ENCODE results near the gene ITGB7.

The ITGB7 gene, protein sequence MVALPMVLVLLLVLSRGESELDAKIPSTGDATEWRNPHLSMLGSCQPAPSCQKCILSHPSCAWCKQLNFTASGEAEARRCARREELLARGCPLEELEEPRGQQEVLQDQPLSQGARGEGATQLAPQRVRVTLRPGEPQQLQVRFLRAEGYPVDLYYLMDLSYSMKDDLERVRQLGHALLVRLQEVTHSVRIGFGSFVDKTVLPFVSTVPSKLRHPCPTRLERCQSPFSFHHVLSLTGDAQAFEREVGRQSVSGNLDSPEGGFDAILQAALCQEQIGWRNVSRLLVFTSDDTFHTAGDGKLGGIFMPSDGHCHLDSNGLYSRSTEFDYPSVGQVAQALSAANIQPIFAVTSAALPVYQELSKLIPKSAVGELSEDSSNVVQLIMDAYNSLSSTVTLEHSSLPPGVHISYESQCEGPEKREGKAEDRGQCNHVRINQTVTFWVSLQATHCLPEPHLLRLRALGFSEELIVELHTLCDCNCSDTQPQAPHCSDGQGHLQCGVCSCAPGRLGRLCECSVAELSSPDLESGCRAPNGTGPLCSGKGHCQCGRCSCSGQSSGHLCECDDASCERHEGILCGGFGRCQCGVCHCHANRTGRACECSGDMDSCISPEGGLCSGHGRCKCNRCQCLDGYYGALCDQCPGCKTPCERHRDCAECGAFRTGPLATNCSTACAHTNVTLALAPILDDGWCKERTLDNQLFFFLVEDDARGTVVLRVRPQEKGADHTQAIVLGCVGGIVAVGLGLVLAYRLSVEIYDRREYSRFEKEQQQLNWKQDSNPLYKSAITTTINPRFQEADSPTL

DNA sequence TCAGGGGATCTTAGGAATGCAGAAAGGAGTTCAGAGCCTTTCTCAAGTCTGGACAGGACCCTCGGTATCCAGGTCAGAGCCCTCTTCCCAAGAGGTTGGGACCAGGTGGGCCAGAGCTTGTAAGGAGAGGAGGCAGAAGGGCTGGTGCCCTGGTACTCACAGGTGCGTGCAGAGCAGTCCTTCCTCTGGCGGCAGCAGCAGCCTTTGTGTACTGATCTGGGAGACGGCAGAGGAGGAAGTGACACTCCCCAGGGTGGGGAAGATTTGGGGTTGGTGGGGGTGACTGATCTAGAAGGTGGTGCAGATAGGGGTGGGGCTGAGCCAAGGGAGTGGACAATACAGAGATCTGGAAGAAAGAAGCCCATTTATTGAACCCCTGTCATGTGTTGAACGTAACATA is at the start of gene ITGB7:
Gene ITGB7 (minus strand): TSS at position 210 of the 400 bp plus-strand sequence. CDS start 6,808 bp downstream, outside the sequence.
- no peak for DNase-seq

DNA sequence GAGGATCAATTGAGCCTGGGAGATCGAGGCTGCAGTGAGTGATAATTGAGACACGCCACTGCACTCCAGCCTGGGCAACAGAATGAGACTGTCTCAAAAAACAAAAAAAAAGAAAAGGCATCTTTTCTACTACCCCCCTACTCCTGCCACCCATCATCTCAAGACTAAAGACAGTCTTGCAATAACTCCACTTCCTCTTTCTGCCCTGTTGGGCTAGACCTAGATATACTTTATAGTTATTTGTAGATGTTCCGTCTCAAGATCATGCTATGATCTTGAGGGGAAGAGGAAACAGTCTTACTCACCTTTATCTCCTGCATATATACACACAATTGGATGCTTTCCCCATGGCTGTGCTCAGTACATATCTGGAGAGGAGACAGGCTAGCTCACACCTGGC is 48.9 kb upstream of the ITGB7 start:
- DNase-seq = no peak

DNA sequence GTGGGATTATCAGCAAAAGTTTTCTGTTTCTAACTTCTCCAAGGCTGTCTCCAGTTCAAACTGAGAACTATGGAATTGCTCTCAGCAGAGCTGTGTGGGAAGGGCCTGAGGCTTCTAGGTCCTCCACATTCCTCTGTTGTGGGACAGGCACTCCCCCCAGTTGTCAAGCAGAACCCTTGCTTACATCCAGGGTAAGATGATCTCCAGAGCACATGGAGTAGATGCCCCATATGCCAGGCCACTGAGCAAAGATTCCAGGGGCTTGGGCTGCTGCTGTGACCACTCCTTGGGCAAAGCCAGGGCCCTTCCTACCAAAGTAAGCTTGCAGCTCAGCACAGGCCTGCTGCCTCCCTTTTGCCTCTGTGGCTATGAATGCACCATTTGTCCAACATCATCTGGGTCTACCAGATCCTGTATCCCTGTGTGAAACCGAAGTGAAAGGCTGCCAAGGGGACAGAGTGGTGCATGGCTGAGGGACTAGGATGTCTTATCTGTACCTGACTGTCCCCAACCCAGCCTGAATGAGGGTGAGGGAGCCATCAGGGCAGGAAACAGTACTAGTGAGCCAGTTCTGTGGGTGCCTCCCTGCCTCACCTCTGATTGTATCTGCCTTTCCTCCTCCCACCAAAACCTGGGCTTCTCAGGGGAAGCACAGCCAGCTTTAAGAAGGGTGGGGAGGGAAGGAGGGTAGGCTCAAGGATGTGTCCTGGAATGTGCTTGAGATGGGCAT is 47.9 kb upstream of the ITGB7 start:
- no peak for DNase-seq

DNA sequence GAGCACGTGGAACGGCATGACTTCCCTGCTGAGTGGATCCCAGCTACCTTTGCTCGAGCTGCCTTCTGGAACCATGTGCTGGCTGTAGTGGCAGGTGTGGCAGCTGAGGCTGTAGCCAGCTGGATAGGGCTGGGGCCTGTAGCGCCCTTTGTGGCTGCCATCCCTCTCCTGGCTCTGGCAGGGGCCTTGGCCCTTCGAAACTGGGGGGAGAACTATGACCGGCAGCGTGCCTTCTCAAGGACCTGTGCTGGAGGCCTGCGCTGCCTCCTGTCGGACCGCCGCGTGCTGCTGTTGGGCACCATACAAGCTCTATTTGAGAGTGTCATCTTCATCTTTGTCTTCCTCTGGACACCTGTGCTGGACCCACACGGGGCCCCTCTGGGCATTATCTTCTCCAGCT is 46.2 kb upstream of the ITGB7 start:
- DNase-seq = no peak

DNA sequence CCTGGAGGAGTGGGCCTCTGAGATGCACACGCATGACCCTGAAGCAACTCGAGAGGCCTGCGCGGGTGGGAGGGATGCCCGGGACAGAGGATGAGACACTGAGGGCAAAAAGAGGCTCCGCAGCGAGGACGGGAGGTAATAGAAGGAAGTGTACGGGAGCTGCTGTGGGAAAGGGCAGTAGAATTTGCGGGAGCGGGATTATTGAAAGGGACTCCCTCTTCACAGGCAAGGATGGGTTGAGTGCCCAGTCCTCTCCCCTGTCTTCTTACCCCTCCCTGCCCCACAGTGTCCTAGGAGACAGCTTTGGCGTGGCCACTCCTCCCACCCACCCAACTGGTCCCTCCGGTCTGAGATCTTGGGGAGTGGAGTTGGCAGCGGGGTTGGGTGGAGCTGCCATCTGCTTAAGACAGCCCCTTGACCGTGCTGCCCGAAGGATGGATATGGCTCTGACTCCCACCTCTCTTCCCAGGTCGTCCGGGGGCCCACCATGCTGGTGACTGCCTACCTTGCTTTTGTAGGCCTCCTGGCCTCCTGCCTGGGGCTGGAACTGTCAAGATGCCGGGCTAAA is 45.4 kb upstream of the ITGB7 start:
- no peak for DNase-seq

DNA sequence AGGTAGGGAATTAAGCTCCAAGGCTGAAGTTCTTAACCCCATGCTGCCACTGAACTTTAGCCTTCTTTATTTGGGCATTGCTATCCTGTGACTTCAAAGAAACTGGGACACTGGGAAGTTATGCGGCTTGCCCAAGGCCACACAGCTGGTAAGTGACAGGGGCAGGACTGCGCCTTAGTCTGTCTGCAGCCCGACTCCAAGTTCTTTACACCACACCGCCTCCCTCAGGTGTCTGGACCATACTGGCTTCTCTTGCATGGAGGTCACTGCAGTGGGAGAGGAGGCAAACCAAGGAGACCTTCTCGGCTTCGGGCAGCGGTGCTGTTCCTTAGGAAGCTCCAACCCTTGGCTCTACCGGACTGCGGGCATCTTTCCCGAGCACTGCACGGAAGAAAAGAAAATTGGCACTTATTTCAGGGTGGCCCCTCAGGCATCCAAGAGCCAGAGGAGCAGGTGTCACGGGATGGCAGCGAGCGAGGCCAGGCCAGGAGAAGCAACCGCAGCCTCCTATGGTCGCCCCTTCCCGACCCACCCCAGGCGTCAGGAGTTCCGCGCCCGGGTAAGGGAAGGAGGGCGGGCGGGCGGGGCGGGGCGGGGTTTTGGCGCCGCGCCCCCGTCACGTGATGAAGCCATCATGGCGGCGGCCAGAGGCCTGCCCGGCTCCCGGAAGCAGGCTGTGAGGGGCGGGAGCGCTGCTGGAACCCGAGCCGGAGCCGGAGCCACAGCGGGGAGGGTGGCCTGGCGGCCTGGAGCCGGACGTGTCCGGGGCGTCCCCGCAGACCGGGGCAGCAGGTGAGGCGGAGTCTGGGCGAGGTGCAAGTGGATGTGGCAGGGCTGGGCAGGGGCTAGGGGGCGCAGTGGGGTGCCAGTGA is 44.7 kb upstream of the ITGB7 start:
- peak in 1 of 2 experiments; percentile 85 for DNase-seq

DNA sequence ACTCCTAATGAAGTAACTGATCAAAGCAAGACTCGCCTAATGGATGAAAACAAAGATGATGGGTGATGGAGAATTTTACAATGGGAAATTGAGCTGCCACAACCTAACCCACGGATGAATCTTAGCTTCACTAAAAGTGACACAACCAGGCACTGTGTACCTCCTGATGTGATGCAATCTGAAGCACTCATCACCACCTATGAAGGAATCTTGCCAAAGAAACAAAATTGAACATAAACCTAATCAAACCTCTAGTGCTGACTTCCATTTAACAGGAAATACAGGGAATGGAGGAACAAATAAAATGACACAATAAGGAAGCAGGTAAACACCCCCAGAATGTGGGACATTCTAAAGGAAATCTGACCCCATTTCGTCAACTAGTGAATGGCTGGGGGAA is 38.2 kb upstream of the ITGB7 start:
- DNase-seq = no peak

DNA sequence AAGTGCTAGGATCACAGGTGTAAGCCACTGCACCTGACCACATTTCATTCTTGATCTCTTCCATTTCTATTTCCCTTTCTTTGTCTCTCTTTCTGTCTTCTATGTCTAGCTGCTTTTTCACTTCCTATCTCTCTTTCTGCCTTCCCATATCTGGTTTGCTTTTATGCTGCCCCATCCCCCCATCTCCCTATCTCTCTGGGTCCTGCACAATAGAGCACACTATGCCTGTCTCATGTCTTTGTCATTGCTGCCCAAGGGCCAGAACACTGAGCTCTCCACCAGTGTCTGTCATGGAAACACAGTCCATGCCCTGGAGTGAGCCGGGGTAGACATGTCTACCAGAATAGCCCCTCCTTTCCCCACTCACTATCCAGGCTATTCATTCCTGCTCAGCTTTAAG is 37.3 kb upstream of the ITGB7 start:
- no peak for DNase-seq

DNA sequence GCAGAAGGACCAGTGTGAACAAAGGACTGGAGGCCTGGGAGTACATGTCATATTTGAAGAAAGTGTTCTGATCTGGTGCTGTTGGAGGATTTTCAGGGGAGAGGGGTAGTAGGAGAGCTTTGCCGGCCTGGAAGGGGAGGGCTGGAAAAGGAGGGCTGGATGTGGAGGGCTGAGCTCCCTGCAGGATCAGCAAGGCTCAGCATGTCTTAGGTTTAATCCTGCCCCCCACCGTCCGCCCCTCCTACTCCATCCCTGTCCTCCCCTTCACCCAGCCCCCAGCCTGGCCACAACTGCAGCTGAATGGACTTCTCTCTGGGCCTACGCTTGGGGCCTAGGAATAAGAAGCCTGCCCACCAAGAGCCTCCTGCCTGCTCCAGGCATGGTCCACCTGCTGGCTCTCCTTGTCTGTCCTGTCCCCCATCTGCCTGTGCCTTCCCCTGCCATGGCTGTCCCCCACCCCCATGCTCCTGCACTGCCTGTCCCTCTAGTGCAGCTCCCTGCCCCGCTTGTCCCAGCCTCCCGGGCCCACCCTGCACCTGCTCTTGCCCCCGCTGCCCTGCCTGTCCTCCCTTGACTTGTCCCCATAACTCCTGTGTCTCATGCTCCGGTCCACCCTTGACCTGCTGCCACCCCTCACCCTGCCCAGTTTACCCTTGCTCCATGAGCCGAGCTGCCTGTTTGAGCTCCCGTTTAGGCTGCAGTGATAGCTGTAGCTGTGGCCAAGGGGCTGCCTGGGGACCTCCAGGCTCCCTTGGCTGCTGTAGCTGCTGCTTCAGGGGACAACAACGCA is 34.8 kb upstream of the ITGB7 start:
- DNase-seq = no peak

DNA sequence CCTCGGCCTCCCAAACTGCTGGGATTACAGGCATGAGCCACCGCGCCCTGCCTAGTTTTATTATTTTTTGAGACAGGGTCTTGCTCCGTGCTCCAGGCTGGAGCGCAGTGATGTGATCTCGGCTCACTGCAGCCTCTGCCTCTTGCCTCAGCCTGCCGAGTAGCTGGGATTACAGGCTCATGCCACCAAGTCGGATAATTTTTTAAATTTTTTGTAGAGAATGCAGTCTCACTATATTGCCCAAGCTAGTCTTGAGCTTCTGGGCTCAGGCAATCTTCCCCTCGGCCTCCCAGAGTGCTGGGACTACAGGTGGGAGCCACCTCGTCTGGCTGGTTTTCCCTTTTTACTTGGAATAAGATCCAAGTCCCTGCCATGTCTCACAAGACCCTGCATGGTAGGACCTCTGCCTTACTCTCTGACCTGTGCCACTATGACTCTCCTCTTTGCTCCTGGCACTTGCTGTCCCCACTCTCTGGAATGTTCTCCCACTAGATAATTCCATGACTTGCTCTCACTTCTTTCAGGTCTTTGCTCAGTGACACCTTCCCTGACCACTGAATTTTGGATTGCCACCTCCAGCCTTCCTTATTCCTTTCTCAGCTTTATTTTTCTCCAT is 32.7 kb upstream of the ITGB7 start:
- DNase-seq = no peak

DNA sequence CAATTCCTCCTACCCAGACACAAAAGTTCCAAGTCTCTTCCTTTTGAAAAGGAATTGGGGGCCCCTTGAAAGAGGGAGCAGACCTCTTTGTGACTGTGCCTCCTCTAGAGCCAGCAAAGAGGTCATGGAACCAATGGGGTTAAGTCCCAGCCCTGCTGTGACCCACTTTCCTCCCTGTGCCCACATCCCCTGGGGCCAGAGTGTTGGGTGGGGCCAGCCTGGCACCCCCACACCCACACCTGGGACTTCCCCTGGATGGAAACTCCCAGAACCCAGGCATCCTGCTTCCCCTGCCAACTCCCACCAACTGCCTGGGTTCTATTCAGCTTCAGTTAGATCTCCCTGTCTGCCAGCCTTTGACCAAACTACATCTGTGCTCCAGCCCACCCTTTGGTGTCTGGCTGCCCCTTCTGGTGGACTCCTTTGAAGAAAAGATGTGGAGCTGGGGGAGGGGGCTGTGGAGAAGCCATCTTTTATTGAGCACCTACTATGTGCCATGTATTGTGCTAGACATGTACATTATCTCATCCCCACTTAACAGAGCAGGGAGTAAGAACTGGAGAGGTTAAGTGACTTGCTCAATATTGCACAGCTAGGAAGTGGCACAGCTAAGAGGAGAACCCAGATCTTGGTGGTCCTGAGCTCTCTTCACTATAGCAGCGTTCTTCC is 29.5 kb upstream of the ITGB7 start:
- DNase-seq = no peak

DNA sequence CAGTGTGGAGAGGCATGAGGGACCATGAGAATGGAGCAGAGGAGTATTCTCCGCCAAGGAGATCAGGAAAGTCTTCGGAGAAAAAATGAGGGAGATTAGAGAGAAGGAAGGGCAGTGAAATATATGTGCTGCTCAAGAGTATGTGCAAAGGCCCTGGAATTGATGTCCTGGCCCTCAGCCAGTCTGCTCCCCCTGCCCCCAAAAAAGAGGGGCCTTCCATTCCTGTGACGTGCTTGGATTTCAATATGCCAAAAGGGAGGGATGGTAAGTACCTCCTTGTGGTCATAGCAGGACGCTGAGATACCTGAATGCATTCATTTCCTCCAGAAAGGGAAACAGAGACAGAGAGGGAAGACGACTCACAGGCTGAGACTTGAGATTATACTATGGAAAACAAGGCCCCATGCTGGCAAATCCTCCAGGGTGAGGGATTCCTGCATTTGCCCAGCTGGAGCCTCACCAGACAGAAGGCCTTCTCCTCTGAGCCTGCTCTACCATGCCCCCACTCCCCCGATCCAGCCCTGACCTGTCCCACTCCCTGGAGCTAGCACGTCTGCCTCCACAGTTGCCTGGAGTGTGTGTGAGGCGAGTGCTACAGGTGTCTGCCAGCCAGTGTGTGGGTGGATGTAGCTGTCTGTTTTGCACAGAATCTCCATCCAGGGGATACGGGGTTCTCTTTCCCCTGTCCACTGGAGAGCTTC is 28.8 kb upstream of the ITGB7 start:
- no peak for DNase-seq

DNA sequence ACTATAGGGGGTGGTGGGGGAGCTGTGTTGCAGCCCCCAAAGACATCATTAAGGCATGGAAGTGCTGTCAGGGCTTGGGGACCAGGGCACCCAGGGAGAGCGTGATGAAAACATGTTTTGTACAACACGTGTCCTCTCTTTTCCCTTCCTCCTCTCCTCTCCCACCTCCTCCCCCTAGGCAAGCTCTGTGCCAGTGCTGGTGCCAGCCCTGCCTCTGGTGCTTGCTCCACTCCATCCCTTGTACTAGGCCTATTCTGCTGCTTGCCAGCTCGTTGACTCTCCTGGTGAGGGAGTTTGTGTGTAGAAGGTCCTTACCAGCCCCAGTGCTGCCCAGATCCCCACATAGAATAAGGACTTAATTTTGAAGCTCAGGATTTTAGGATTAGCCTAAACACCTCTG is 28.1 kb upstream of the ITGB7 start:
- no peak for DNase-seq

DNA sequence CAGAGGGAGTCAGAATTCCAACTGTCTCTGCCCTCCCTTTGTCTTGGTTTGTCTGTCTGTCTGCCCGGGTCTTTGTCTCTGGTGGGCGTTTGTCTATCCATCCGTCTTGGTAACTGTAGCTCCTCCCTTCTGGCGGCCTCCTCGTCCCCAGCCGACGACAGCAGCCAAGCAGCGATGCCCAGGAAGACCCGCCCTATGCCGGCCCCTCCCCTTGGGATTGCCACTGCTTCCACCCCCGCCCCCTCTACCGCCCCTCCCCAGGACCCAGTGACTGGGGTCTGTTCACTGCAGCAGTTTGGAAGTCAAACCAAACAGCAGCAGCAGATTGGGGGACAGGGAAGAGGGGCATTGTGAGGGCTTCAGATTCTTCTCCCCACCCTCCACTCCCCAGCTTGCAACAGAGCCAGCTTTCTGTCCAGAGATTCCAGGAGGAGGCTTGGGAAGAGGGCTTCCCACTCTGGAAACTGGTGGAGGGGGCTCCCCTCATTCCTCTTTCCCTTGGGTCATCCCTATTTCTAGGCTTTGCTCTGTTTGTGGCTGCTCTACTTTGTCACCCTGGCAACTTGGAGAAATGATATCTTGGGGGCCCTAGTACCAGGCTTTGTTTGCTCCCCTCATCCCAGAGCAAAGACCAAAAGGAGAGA is 27.3 kb upstream of the ITGB7 start:
- peak in 1 of 2 experiments; percentile 30 for DNase-seq

DNA sequence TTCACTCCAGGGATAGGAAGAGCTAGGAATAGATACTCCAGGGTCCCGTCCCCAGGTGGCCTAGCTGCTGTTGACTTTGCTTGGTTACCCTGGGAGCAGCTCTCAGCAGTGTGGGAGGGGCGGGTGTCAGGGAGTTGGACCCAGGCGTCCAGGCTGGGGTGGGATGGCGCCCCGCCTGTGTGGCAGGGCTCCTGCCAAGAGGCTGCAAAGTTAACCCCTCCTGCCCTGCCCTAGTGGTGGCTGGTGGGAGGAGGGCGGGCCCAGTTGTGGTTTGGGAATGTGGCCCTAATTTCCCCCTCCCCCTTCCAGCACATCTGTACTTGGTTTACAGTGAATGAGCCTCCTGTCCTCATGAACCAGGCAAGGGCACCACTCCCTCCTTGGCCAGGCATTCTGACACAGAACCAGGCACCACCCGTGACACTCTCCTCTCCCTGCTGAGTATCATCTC is 26.6 kb upstream of the ITGB7 start:
- DNase-seq = no peak

DNA sequence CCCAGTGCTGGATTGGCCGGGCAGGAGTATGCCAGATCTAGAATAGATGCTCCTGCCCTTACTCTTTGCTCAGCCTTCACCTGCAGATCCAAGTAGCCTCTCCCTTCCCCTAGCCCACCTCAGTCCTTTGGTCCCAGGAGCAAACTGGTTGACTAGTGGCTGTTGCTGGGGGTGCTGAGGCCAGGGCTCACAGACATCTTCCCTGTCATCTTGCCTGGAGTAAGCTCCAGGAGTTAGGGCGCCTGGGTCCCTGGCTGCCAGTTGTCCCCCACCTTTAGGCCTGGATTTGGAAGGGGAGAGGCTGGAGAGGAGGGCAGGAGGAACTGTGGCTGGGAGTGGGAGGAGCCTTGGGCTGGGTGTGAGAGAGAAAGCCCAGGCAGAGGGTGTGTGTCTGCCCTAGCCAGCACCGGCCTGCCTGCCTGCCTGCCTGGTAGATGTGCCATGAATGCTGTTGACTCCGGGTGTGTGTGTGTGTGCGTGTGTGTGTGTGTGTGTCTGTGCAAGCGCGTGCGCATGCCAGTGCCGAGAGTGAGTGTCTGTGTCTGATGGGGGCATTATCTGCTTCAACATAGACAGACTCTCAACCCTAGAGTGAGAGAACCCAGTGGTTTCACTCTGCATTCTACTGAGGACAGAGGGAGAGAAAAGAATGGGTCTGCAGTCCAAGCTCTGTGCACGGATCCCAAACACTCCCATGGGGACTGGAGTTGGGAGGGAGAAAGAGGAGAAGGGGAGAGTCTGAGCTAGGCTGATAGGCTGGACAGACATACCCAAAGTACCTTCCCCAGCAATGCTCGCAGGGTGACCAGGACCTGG is 25.8 kb upstream of the ITGB7 start:
- peak in 1 of 2 experiments; percentile 7 for DNase-seq

DNA sequence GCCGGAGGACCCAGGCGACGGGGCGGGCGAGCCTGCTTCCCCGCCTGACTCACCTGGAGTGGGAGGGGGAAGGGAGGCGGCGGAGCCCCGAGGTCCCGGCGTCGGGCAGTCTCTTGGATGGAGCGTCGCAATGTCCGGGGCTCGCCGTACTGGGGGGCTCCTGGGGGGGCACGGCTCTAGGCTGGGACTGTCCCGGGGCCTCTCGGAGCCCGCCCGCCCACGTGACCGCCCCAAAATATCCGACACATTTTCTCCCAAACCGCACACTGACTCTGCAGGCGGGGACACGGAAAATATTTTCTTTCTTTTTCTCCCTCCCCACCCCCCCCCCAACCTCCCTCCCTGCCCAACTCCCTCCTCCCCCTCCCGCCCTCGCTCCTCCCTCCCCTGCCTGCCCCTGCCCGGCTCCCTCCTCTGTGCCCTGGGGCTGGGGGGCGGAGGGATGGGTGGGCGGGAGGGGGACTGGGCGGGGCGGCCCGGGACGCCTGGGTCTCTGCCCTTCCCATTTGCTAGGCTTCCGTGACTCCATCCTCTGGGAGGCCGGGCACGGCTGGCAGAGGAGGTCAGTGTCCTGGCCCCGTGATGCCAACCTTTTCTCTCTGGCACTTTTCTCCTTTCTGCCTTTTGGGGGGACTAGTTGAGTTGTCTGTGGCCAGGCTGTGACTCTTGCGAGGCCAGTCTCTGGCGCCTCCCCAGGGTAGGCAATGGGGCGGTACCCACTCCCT is 25.0 kb upstream of the ITGB7 start, which contains the start of gene RARG:
Gene RARG (minus strand): TSS at position 289 of the 725 bp plus-strand sequence. CDS start 4,664 bp downstream, outside the sequence.
- peak in 1 of 2 experiments; percentile 44 for DNase-seq
